NCI-H524 (cell line): ENCODE data around the gene LRTM1.
A peak's percentile ranks its signal among the peaks of the same experiment; 100 is the strongest.

Experiments
- DNase-seq, 2 experiments: peaks; one replicate each; lab custom pipeline; 2025; lab: John Stamatoyannopoulos, UW

Gene LRTM1

GRCh38 chr3:54928046-54928770 is at the start of gene LRTM1:
Gene LRTM1, minus strand, starts transcription at chr3:54928059. Its CDS starts 148 bp downstream, at chr3:54927911.
- peak; percentile 52 to 82 for DNase-seq

GRCh38 chr3:54977439-54977838 is 49.6 kb upstream of the LRTM1 start:
- DNase-seq, result no peak

- no peak for DNase-seq
These were observed 43.0 kb upstream of the LRTM1 start for GRCh38 chr3:54970895-54971294.

GRCh38 chr3:54969652-54970051 is 41.8 kb upstream of the LRTM1 start:
- peak; percentile 75 to 87 for DNase-seq

GRCh38 chr3:54968546-54969172 is 40.8 kb upstream of the LRTM1 start:
- no peak for DNase-seq

- no peak for DNase-seq
These were observed 39.9 kb upstream of the LRTM1 start for GRCh38 chr3:54967731-54968161.

GRCh38 chr3:54966979-54967378 is 39.1 kb upstream of the LRTM1 start:
- peak in 1 of 2 experiments; percentile 6 for DNase-seq

GRCh38 chr3:54965746-54966145 is 37.9 kb upstream of the LRTM1 start:
- DNase-seq, result no peak

GRCh38 chr3:54964081-54964480 is 36.2 kb upstream of the LRTM1 start:
- no peak for DNase-seq

- no peak for DNase-seq
These were observed 35.8 kb upstream of the LRTM1 start for GRCh38 chr3:54963641-54964040.

GRCh38 chr3:54962200-54962599 is 34.3 kb upstream of the LRTM1 start:
- DNase-seq, result no peak

- DNase-seq, result no peak
These were observed 32.8 kb upstream of the LRTM1 start for GRCh38 chr3:54960701-54961100.

GRCh38 chr3:54960082-54960481 is 32.2 kb upstream of the LRTM1 start:
- DNase-seq, result no peak

- DNase-seq, result no peak
These were observed 29.9 kb upstream of the LRTM1 start for GRCh38 chr3:54957711-54958110.

- no peak for DNase-seq
These were observed 28.1 kb upstream of the LRTM1 start for GRCh38 chr3:54955941-54956340.

- no peak for DNase-seq
These were observed 27.6 kb upstream of the LRTM1 start for GRCh38 chr3:54955496-54955895.

- DNase-seq, result no peak
These were observed 26.7 kb upstream of the LRTM1 start for GRCh38 chr3:54954521-54954920.

- DNase-seq, result no peak
These were observed 26.2 kb upstream of the LRTM1 start for GRCh38 chr3:54954022-54954421.

GRCh38 chr3:54951405-54951804 is 23.5 kb upstream of the LRTM1 start:
- DNase-seq, result peak in 1 of 2 experiments; percentile 64

GRCh38 chr3:54950391-54951003 is 22.6 kb upstream of the LRTM1 start:
- no peak for DNase-seq

GRCh38 chr3:54949491-54950044 is 21.7 kb upstream of the LRTM1 start:
- DNase-seq, result no peak

GRCh38 chr3:54941690-54942362 is 14.0 kb upstream of the LRTM1 start:
- no peak for DNase-seq
